Esophagus muscularis mucosa (tissue), 4 donors: ENCODE data around the gene KLHL10.

Experiments used
- EP300 ChIP-seq: sonication (generic); formaldehyde crosslinking; IDR thresholded peaks from one replicate; pipeline ENCODE4 v1.6.1; 2017; ENCODE audit warnings: antibody characterized with exemption
- POLR2A ChIP-seq: fragments of 450-650 bp; IDR thresholded peaks from one replicate; pipeline ENCODE4 v1.6.1; 2017; ENCODE audit warnings: antibody characterized with exemption, moderate library complexity, mild to moderate bottlenecking, low read depth
- POLR2AphosphoS5 ChIP-seq, 2 donors: sonication (generic); formaldehyde crosslinking; IDR thresholded peaks; one replicate each; pipeline ENCODE4 v1.6.1; 2017; ENCODE audit warnings: antibody characterized with exemption in 2 of 2
- TF ChIP-seq, protein P1 (sequence below), 3 experiments: fragments of 200-600 bp in 2 of 3; fragments of 450-650 bp in 1 of 3; sonication (generic) in 2 of 3; IDR thresholded peaks; one replicate each; pipeline ENCODE4 v1.5.1; 2017 to 2019; ENCODE audit warnings: antibody characterized with exemption in 3 of 3, mild to moderate bottlenecking in 2 of 3, moderate library complexity in 1 of 3

DNA sequence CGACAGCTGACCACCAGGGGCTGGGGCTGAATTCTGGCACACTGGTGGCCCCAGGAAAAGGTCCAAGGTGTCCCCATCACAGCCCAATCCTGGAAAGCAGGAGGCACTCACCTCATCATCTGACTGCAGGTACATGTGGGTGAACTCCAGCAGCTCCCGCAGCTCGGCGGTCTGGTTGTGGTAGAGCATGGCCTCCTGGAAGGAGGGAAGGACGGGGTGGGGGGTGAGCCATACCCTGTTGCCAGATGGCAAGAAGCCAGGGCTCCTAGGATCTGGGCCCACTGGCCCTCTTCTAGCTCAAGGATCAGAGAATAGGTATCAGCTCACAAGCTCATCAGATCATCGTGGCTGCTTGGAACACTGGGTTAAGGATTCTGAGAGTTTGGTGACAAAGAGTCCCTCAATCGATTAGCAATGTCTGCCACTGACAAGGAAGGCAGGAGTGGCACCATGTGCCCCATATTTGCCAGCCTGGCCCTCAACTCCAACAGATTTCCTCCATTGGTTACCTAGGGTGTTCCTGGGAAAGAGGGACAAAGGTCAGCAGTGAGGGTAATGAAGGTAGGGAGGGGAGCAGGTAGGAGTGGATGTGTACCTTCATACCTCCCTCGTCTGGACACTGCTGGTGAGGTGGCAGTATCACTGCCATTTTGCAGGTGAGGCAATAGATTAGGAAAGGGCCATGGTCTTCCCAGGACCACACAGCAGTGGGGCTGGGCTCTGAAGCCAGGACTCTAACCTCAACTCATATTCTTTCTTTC, 30.8 kb upstream of the KLHL10 start:
- TF ChIP-seq, protein P1, sequence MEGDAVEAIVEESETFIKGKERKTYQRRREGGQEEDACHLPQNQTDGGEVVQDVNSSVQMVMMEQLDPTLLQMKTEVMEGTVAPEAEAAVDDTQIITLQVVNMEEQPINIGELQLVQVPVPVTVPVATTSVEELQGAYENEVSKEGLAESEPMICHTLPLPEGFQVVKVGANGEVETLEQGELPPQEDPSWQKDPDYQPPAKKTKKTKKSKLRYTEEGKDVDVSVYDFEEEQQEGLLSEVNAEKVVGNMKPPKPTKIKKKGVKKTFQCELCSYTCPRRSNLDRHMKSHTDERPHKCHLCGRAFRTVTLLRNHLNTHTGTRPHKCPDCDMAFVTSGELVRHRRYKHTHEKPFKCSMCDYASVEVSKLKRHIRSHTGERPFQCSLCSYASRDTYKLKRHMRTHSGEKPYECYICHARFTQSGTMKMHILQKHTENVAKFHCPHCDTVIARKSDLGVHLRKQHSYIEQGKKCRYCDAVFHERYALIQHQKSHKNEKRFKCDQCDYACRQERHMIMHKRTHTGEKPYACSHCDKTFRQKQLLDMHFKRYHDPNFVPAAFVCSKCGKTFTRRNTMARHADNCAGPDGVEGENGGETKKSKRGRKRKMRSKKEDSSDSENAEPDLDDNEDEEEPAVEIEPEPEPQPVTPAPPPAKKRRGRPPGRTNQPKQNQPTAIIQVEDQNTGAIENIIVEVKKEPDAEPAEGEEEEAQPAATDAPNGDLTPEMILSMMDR (IDR thresholded peaks at IDR 0.05) = no peak
- TF ChIP-seq POLR2AphosphoS5 (IDR thresholded peaks at IDR 0.05) = no peak
- TF ChIP-seq POLR2A = no peak
- TF ChIP-seq EP300 = no peak
